ENCODE results near the gene USF3. TPM values are rescaled to one million over a fixed set of nuclear protein-coding genes. Genes with fewer than 3 reads are reported as not detected.

USF3 gene
- total and polyA plus RNA-seq, 2 of the 4 experiments (the other 2 are of a cell fraction) = 3.0 to 5.2 TPM

- Histone ChIP-seq H3K9me3 (ENCODE audit: control insufficient read depth, insufficient read depth, low read length) (no peaks in the 10 kb centered on the region), H3K27ac (ENCODE audit: insufficient read depth, low read length) (no peak overlapping the region), H2AK9ac (replicated peaks; ENCODE audit: low read depth, low read length, poor library complexity) (no peak overlapping the region), H3K4me1 (ENCODE audit: control insufficient read depth, insufficient read depth, low read length) (no peaks in the 10 kb centered on the region), H3K27me3 (ENCODE audit: control insufficient read depth, insufficient read depth, low read length) (no peaks in the 10 kb centered on the region), H2BK20ac (ENCODE audit: low read depth, low read length) (no peak overlapping the region), H4K20me1 (ENCODE audit: insufficient read depth, low read length) (peaks cover 7% of the 10 kb centered on the region; the same call in 1 of the 2 replicates), H2BK120ac (ENCODE audit: low read depth, low read length) (no peak overlapping the region), H3K18ac (ENCODE audit: low read depth, low read length) (no peak overlapping the region), H2AK5ac (ENCODE audit: low read depth, low read length) (no peak overlapping the region), H3K9me1 (ENCODE audit: insufficient read depth, low read length) (peaks cover 5% of the 10 kb centered on the region), H3K4me3 (ENCODE audit: insufficient read depth, low read depth, low read length) (no peak overlapping the region), H4K8ac (ENCODE audit: low read depth in 2 of 2, low read length in 2 of 2) (no peak overlapping the region), H3K79me1 (ENCODE audit: low read depth in 1 of 2, low read length in 2 of 2) (peaks cover under 1 to 15% of the 10 kb centered on the region in 2 experiments), H2BK15ac (ENCODE audit: low read depth, low read length) (no peak overlapping the region), H3K36me3 (ENCODE audit: control insufficient read depth, insufficient read depth, low read length) (peaks cover 15% of the 10 kb centered on the region), H3K9ac (ENCODE audit: low read depth, low read length) (no peak overlapping the region), H4K5ac (ENCODE audit: low read depth, low read length) (no peak overlapping the region), H3K4me2 (ENCODE audit: low read depth, low read length) (no peak overlapping the region), H4K91ac (ENCODE audit: insufficient read depth, low read depth, low read length) (no peak overlapping the region), H3K4ac (ENCODE audit: low read depth, low read length) (no peak overlapping the region), H3K23ac (ENCODE audit: low read depth, low read length) (no peak overlapping the region), H2AFZ (replicated peaks; ENCODE audit: low read length, poor library complexity) (no peak overlapping the region), H3K56ac (ENCODE audit: extremely low read depth, insufficient read depth, low read length) (no peak overlapping the region), H3K14ac (replicated peaks; ENCODE audit: low read depth, low read length) (no peak overlapping the region), H2BK5ac (ENCODE audit: low read depth, low read length, poor library complexity, severe bottlenecking) (no peak overlapping the region)
- WGBS, 2 experiments (ENCODE audit: extremely low coverage in 2 of 2, insufficient read length in 1 of 2) = no CpG with 5 or more reads among the region's 1 CpG
- no TSS peak for BruUV-seq (replicated peaks)
- TF ChIP-seq NFE2L2 (IDR thresholded peaks at IDR 0.05; ENCODE audit: low read depth, low read length) = no peak
- in situ Hi-C loops (cut with MboI; ENCODE audit: low sequenced_read_pairs) = no loop called here
- dilution Hi-C loops (cut with HindIII; ENCODE audit: low sequenced_read_pairs, unreplicated experiment) = no loop called here
- CTCF ChIA-PET = interaction anchor here (0.7 kb wide), 1 partner anchor 20 kb away, joined by 3 read pairs; no protein-coding TSS in a partner anchor
- POLR2A ChIA-PET (ENCODE audit: unreplicated experiment) = no interaction called here
- intact Hi-C loops (cut with micrococcal nuclease) = no loop called here
- ATAC-seq (ENCODE audit: low read depth) = no peak
- DNase-seq = no peak
Measured at GRCh38 chr3:113719294-113719693, 22.9 kb upstream of the USF3 start.
